Loucy (cell line): ENCODE measurements around the gene TMEM147.

Experiments used
- H2AFZ ChIP-seq: fragments of 200-600 bp; sonication (generic); 2 replicates; pipeline ENCODE4 v1.6.0; 2016; ENCODE audit warnings: antibody characterized with exemption, mild to moderate bottlenecking, low read length, moderate library complexity
- H3F3A ChIP-seq: fragments of 200-600 bp; 2 replicates; pipeline ENCODE4 v1.6.0; 2016; ENCODE audit warnings: antibody characterized with exemption, low read depth, mild to moderate bottlenecking
- H3K27me3 ChIP-seq: fragments of 200-600 bp; sonication (generic); 2 replicates; pipeline ENCODE4 v1.6.1; 2014; ENCODE audit warnings: low read length, mild to moderate bottlenecking; ENCODE audit not compliant: insufficient read depth, poor library complexity, severe bottlenecking
- H3K36me3 ChIP-seq: fragments of 200-600 bp; sonication (generic); 2 replicates; pipeline ENCODE4 v1.6.1; 2016; ENCODE audit warnings: low read length; ENCODE audit not compliant: insufficient read depth
- H3K4me1 ChIP-seq: fragments of 200-600 bp; sonication (generic); 2 replicates; pipeline ENCODE4 v1.5.1; 2014; ENCODE audit warnings: low read length, mild to moderate bottlenecking; ENCODE audit not compliant: insufficient read depth, poor library complexity, severe bottlenecking
- H3K4me2 ChIP-seq: fragments of 200-600 bp; sonication (generic); 2 replicates; pipeline ENCODE4 v1.6.0; 2014; ENCODE audit warnings: antibody characterized with exemption, low read length, low read depth, mild to moderate bottlenecking; ENCODE audit not compliant: poor library complexity, severe bottlenecking
- H3K4me3 ChIP-seq: fragments of 200-600 bp; sonication (generic); 2 replicates; pipeline ENCODE4 v1.5.1; 2014; ENCODE audit warnings: low read length, mild to moderate bottlenecking, mixed read lengths; ENCODE audit not compliant: poor library complexity, severe bottlenecking
- H3K79me2 ChIP-seq: fragments of 200-600 bp; sonication (generic); 2 replicates; pipeline ENCODE4 v1.6.1; 2014; ENCODE audit warnings: low read length; ENCODE audit not compliant: insufficient read depth
- H3K9ac ChIP-seq: fragments of 200-600 bp; sonication (generic); 2 replicates; pipeline ENCODE4 v1.6.0; 2014; ENCODE audit warnings: mild to moderate bottlenecking, low read depth, low read length, moderate library complexity; ENCODE audit not compliant: poor library complexity, severe bottlenecking
- H3K9me2 ChIP-seq: fragments of 200-600 bp; sonication (generic); replicated peaks from 2 replicates; pipeline ENCODE4 v1.6.1; 2016; ENCODE audit warnings: low read depth, low read length, mixed read lengths
- H3K9me3 ChIP-seq: fragments of 200-600 bp; sonication (generic); 2 replicates; pipeline ENCODE4 v1.6.1; 2014; ENCODE audit warnings: mild to moderate bottlenecking, antibody characterized with exemption, low read length, low read depth; ENCODE audit not compliant: insufficient read depth
- H4K20me1 ChIP-seq: fragments of 200-600 bp; sonication (generic); 2 replicates; pipeline ENCODE4 v1.6.0; 2014; ENCODE audit warnings: antibody characterized with exemption, low read length, mild to moderate bottlenecking; ENCODE audit not compliant: insufficient read depth, poor library complexity, severe bottlenecking
- CTCF ChIP-seq: fragments of 200-600 bp; sonication (generic); conservative IDR thresholded peaks from 2 replicates; pipeline ENCODE4 v1.5.1; 2014; ENCODE audit warnings: mild to moderate bottlenecking, antibody characterized with exemption, low read length
- EZH2phosphoT487 ChIP-seq: fragments of 200-600 bp; IDR thresholded peaks from 2 replicates; pipeline ENCODE4 v1.6.1; 2018; ENCODE audit warnings: antibody characterized with exemption, mild to moderate bottlenecking, moderate library complexity, borderline replicate concordance

Gene TMEM147

GRCh38 chr19:35577918-35578317 lies 32.5 kb downstream of the TMEM147 start:
- no peak overlapping the region for H3K9ac ChIP-seq
- TF ChIP-seq EZH2phosphoT487 (no peak), CTCF (no peak)
- H4K20me1 ChIP-seq: no peaks in the 10 kb centered on the region
- no peaks in the 10 kb centered on the region for H3K4me1 ChIP-seq
- no peak overlapping the region for H3K4me3 ChIP-seq
- H3K4me2 ChIP-seq: no peak overlapping the region
- no peak overlapping the region for H2AFZ ChIP-seq
- no peaks in the 10 kb centered on the region for H3K36me3 ChIP-seq
- no peaks in the 10 kb centered on the region for H3F3A ChIP-seq
- no peaks in the 10 kb centered on the region for H3K27me3 ChIP-seq
- no peaks in the 10 kb centered on the region for H3K9me3 ChIP-seq
- H3K9me2 ChIP-seq: no peaks in the 10 kb centered on the region
- H3K79me2 ChIP-seq: no peaks in the 10 kb centered on the region

DNA sequence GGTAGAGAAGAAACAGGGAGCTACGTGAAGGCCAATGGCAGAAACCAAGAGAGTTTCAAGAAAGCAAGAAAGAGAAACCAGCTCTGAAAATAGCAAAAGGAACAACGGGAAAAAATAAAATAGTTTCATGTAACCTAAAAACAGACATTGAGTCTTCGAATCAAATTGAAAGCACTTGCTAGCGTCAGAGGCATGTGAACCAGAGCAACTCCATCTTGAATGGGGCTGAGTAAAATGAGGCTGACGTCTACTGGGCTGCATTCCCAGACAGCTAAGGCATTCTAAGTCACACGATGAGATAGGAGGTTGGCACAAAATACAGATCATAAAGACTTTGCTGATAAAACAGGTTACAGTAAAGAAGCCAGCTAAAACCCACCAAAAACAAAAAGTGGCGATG lies 33.3 kb downstream of the TMEM147 start:
- Histone ChIP-seq H2AFZ (no peak overlapping the region), H3K9me3 (no peaks in the 10 kb centered on the region)

GRCh38 chr19:35582760-35583159 lies 37.3 kb downstream of the TMEM147 start:
- H3K4me3 ChIP-seq: no peak overlapping the region
- H3K4me1 ChIP-seq: no peaks in the 10 kb centered on the region
- no peak for TF ChIP-seq EZH2phosphoT487
- no peaks in the 10 kb centered on the region for H3F3A ChIP-seq
- H3K79me2 ChIP-seq: no peaks in the 10 kb centered on the region
- H3K36me3 ChIP-seq: no peaks in the 10 kb centered on the region
- H3K9me3 ChIP-seq: no peaks in the 10 kb centered on the region
- no peaks in the 10 kb centered on the region for H4K20me1 ChIP-seq
- no peaks in the 10 kb centered on the region for H3K9me2 ChIP-seq
- no peaks in the 10 kb centered on the region for H3K27me3 ChIP-seq
- no peak overlapping the region for H3K4me2 ChIP-seq
- H2AFZ ChIP-seq: no peak overlapping the region
- no peak overlapping the region for H3K9ac ChIP-seq

More for the DNA sequence above, 33.3 kb downstream of the TMEM147 start:
- TF ChIP-seq CTCF (no peak), EZH2phosphoT487 (no peak)
- no peaks in the 10 kb centered on the region for H3K36me3 ChIP-seq
- no peak overlapping the region for H3K4me3 ChIP-seq
- no peaks in the 10 kb centered on the region for H4K20me1 ChIP-seq
- H3F3A ChIP-seq: no peaks in the 10 kb centered on the region
- no peak overlapping the region for H3K4me2 ChIP-seq
- H3K9ac ChIP-seq: no peak overlapping the region
- no peaks in the 10 kb centered on the region for H3K9me2 ChIP-seq
- no peaks in the 10 kb centered on the region for H3K79me2 ChIP-seq
- no peaks in the 10 kb centered on the region for H3K4me1 ChIP-seq
- no peaks in the 10 kb centered on the region for H3K27me3 ChIP-seq

DNA sequence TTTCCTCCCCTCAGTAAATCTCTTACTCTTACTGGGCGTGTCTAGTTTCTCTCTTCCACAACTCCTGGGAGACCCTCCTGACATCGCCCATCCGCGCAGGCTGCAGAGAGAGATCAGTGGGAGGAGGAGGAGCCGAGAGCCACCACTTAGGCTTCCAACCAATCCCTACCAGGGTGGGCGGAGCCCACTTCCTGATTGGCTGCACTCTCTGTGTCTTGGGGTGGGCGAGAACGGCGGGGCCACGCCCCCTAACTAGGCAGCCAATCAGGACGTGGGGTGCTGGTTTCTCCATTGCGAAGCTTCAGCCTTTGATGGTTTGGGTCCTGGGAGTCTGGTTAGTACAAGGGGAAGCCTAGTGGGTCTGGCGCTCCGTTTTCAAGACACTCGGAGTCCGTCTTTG lies 40.4 kb downstream of the TMEM147 start, which contains the start of gene PMIS2:
Gene PMIS2, plus strand, starts transcription at position 326 of the 400 bp plus-strand sequence. CDS start 87 bp downstream, outside the sequence.
- no peak within 1 kb of the TSS for H3K4me3 ChIP-seq
- H2AFZ ChIP-seq: no peak within 1 kb of the TSS
- H3F3A ChIP-seq: no peaks in the 10 kb centered on the region
- no peaks in the 10 kb centered on the region for H3K36me3 ChIP-seq
- no peak within 1 kb of the TSS for H3K9ac ChIP-seq
- no peak for TF ChIP-seq CTCF
- TF ChIP-seq EZH2phosphoT487: no peak
- no peaks in the 10 kb centered on the region for H4K20me1 ChIP-seq
- no peaks in the 10 kb centered on the region for H3K27me3 ChIP-seq
- H3K4me1 ChIP-seq: no peaks in the 10 kb centered on the region
- H3K9me3 ChIP-seq: no peaks in the 10 kb centered on the region
- no peaks in the 10 kb centered on the region for H3K79me2 ChIP-seq
- no peaks in the 10 kb centered on the region for H3K9me2 ChIP-seq
- H3K4me2 ChIP-seq: no peak within 1 kb of the TSS
